ENCODE measurements around the gene PTPRU.

- TF ChIP-seq CTCF (IDR thresholded peaks at IDR 0.05) (no peak), POLR2A (IDR thresholded peaks at IDR 0.05) (no peak)
Observed at GRCh38 chr1:29282135-29282923, 46.0 kb downstream of the PTPRU start.

All from suprapubic skin (tissue), 3 donors.